ENCODE measurements around the gene SLU7. TPM values are rescaled to one million over a fixed set of nuclear protein-coding genes. Genes with fewer than 3 reads are reported as not detected.

The SLU7 gene
- total and polyA plus RNA-seq, 9 of the 15 experiments (the other 6 are each of a cell fraction or from before 2014, with no cell fraction given), result 42.1 to 65.7 (median 54.8) TPM

GRCh38 chr5:160449458-160449857 lies 30.6 kb upstream of the SLU7 start:
- no peaks in the 10 kb centered on the region for H3K79me2 ChIP-seq (ENCODE audit: control insufficient read depth, insufficient read depth, low read length)
- no peak overlapping the region for H2AFZ ChIP-seq (ENCODE audit: low read depth, low read length)
- CTCF ChIA-PET (ENCODE audit: low intra/inter-chr PET ratio), result no interaction called here
- no TSS peak for BruUV-seq (replicated peaks)
- intact Hi-C loops (cut with micrococcal nuclease), result no loop called here
- in situ Hi-C loops (cut with MboI), result no loop called here
- H3K4me1 ChIP-seq (replicated peaks in 1 of 2; ENCODE audit: control insufficient read depth in 2 of 2, insufficient read depth in 2 of 2, low read length in 2 of 2), result no peaks in the 10 kb centered on the region
- 0% methylated on average over 3 of the region's 3 CpGs for WGBS (ENCODE audit: insufficient coverage, low coverage, missing lambda C conversion rate)
- H3K4me2 ChIP-seq (ENCODE audit: insufficient read depth, low read length), result no peak overlapping the region
- no peak overlapping the region for H3K27ac ChIP-seq (ENCODE audit: extremely low read depth, low read depth, low read length)
- ATAC-seq (no peak), DNase-seq (ENCODE audit: extremely low read depth in 1 of 4, low spot score in 3 of 4) (no peak), FAIRE-seq (no peak)
- no peak overlapping the region for H3K9ac ChIP-seq (ENCODE audit: insufficient read depth in 1 of 2, low read depth in 2 of 2, low read length in 2 of 2)
- no peak for TF ChIP-seq RBM15 (IDR thresholded peaks at IDR 0.05; ENCODE audit: insufficient read depth, low read length)
- POLR2A ChIA-PET, result interaction anchor here (0.6 to 0.8 kb wide), 2 partner anchors 11 to 13 kb away, joined by 3 to 6 read pairs; no protein-coding TSS in a partner anchor
- no peaks in the 10 kb centered on the region for H3K36me3 ChIP-seq (ENCODE audit: control insufficient read depth, insufficient read depth, low read length)
- H3K27me3 ChIP-seq (ENCODE audit: control insufficient read depth in 2 of 2, insufficient read depth in 2 of 2, low read length in 2 of 2), result no peaks in the 10 kb centered on the region
- H4K20me1 ChIP-seq (replicated peaks; ENCODE audit: control insufficient read depth, insufficient read depth, low read length), result no peaks in the 10 kb centered on the region; the same call in 1 of the 2 replicates
- no peaks in the 10 kb centered on the region for H3K9me1 ChIP-seq (ENCODE audit: control insufficient read depth, insufficient read depth, low read length)
- no peak overlapping the region for H3K4me3 ChIP-seq
- no peaks in the 10 kb centered on the region for H3K9me3 ChIP-seq (replicated peaks; ENCODE audit: control insufficient read depth, insufficient read depth, low read depth, low read length)

DNA sequence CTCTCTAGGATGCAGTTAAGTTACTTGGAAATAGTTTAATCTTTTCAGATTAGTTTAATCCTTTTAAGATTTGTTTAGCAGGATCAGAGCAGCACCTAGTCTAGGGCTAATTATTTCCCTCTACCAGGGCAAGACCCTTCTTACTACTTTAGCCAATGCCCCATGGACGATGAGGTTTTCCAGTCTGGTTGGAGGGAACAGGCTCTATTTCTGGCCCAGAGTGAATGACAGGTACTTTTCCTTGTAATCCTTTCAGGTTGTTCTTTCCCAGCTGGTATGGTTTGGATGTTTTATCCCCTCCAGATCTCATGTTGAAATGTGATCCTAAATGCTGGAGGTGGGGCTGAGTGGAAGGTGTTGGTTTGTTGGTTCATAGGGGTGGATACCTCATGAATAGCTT lies 30.0 kb upstream of the SLU7 start:
- H3K36me3 ChIP-seq (ENCODE audit: control insufficient read depth, insufficient read depth, low read length), result no peaks in the 10 kb centered on the region
- ATAC-seq, result no peak
- H3K4me3 ChIP-seq, result no peak overlapping the region
- CTCF ChIA-PET (ENCODE audit: low intra/inter-chr PET ratio), result no interaction called here
- H3K4me2 ChIP-seq (ENCODE audit: insufficient read depth, low read length), result no peak overlapping the region
- WGBS (ENCODE audit: insufficient coverage, low coverage, missing lambda C conversion rate), result 0% methylated on average over 1 of the region's 1 CpG
- H3K27me3 ChIP-seq (ENCODE audit: control insufficient read depth in 2 of 2, insufficient read depth in 2 of 2, low read length in 2 of 2), result no peaks in the 10 kb centered on the region
- H3K9me1 ChIP-seq (ENCODE audit: control insufficient read depth, insufficient read depth, low read length), result no peaks in the 10 kb centered on the region
- no peaks in the 10 kb centered on the region; the same call in 1 of the 2 replicates for H4K20me1 ChIP-seq (replicated peaks; ENCODE audit: control insufficient read depth, insufficient read depth, low read length)
- no peak overlapping the region for H3K27ac ChIP-seq (ENCODE audit: extremely low read depth, low read depth, low read length)
- intact Hi-C loops (cut with micrococcal nuclease), result no loop called here
- no peaks in the 10 kb centered on the region for H3K79me2 ChIP-seq (ENCODE audit: control insufficient read depth, insufficient read depth, low read length)
- FAIRE-seq, result no peak
- BruUV-seq (replicated peaks), result no TSS peak
- no peak overlapping the region for H3K9ac ChIP-seq (ENCODE audit: insufficient read depth in 1 of 2, low read depth in 2 of 2, low read length in 2 of 2)
- in situ Hi-C loops (cut with MboI), result no loop called here
- no peak overlapping the region for H2AFZ ChIP-seq (ENCODE audit: low read depth, low read length)
- no peaks in the 10 kb centered on the region for H3K4me1 ChIP-seq (replicated peaks in 1 of 2; ENCODE audit: control insufficient read depth in 2 of 2, insufficient read depth in 2 of 2, low read length in 2 of 2)
- no peak for DNase-seq (ENCODE audit: extremely low read depth in 1 of 4, low spot score in 3 of 4)
- H3K9me3 ChIP-seq (replicated peaks; ENCODE audit: control insufficient read depth, insufficient read depth, low read depth, low read length), result no peaks in the 10 kb centered on the region
- POLR2A ChIA-PET, result interaction anchor here (0.6 to 0.8 kb wide), 3 partner anchors 10 to 435 kb away, joined by 3 to 6 read pairs (median 3); no protein-coding TSS in a partner anchor
- no peak for TF ChIP-seq KAT2B (IDR thresholded peaks at IDR 0.05; ENCODE audit: low read depth, low read length)
- TF ChIP-seq CUX1 (CRISPR knock-in tag; IDR thresholded peaks at IDR 0.05), result no peak
- no peak for TF ChIP-seq E2F5 (CRISPR knock-in tag; IDR thresholded peaks at IDR 0.05)
- TF ChIP-seq RBM34 (IDR thresholded peaks at IDR 0.05; ENCODE audit: borderline replicate concordance, insufficient read depth, low read length), result no peak
- no peak for TF ChIP-seq ZNF75A (CRISPR knock-in tag; IDR thresholded peaks at IDR 0.05)
- TF ChIP-seq MCM2 (IDR thresholded peaks at IDR 0.05; ENCODE audit: low read depth), result no peak
- no peak for TF ChIP-seq ZNF175 (CRISPR knock-in tag; IDR thresholded peaks at IDR 0.05; ENCODE audit: low read depth)
